SJCRH30 (cell line): ENCODE data around the gene MLIP. TPM values are rescaled to one million over a fixed set of nuclear protein-coding genes. Genes with fewer than 3 reads are reported as not detected.
"Not testable (repeated sequence)": the region's sequence is repeated elsewhere in the genome, so short reads cannot be mapped to it uniquely, and the experiment has no call there.

Experiments
- DNase-seq, 2 experiments: peaks; one replicate each; pipeline ENCODE4 v3.0.0-alpha.2; 2015 to 2020
- H3K27ac ChIP-seq: fragments of 250-450 bp; sonication (Bioruptor Pico); 2 replicates; pipeline ENCODE4 v1.5.1; 2020; ENCODE audit warnings: mild to moderate bottlenecking, moderate library complexity
- H3K27me3 ChIP-seq: fragments of 250-450 bp; sonication (Bioruptor Pico); 2 replicates; pipeline ENCODE4 v1.5.1; 2020; ENCODE audit warnings: mild to moderate bottlenecking, moderate library complexity
- H3K36me3 ChIP-seq: fragments of 250-450 bp; sonication (Bioruptor Pico); 2 replicates; pipeline ENCODE4 v1.5.1; 2020; ENCODE audit warnings: mild to moderate bottlenecking, moderate library complexity
- H3K4me1 ChIP-seq: fragments of 250-450 bp; sonication (Bioruptor Pico); 2 replicates; pipeline ENCODE4 v1.5.1; 2020; ENCODE audit warnings: mild to moderate bottlenecking, moderate library complexity
- H3K4me3 ChIP-seq: fragments of 250-450 bp; sonication (Bioruptor Pico); 2 replicates; pipeline ENCODE4 v1.5.1; 2020; ENCODE audit warnings: mild to moderate bottlenecking, moderate library complexity
- H3K9me3 ChIP-seq: fragments of 250-450 bp; sonication (Bioruptor Pico); replicated peaks from 2 replicates; pipeline ENCODE4 v1.5.1; 2020; ENCODE audit warnings: mild to moderate bottlenecking, moderate library complexity
- total RNA-seq: library from RNA; depleted of rRNA; stranded (reverse); fragments of >200 nt; shearing (Covaris generic); gene quantifications from 2 replicates; pipeline ENCODE4 v1.2.3, GENCODE V29; 2014; rRNA removed

The MLIP gene
- 2.8 TPM in 2 replicates for total RNA-seq

- no peaks in the 10 kb centered on the region for H3K9me3 ChIP-seq
- H3K36me3 ChIP-seq: no peaks in the 10 kb centered on the region
- peak in 1 of 2 experiments; percentile 2 for DNase-seq
- H3K27me3 ChIP-seq: no peaks in the 10 kb centered on the region
- H3K4me3 ChIP-seq: no peak within 1 kb of the TSS
- H3K27ac ChIP-seq: peak within 1 kb of the TSS; percentile 8; the same call in 1 of the 2 replicates
- no peaks in the 10 kb centered on the region for H3K4me1 ChIP-seq
Observed at GRCh38 chr6:54111341-54112045, at the start of gene MLIP. Gene MLIP, plus strand, starts transcription at chr6:54111443. Its CDS starts 37 bp downstream, at chr6:54111480.

GRCh38 chr6:54063228-54063539, 48.1 kb upstream of the MLIP start:
- H3K4me1 ChIP-seq: no peaks in the 10 kb centered on the region

GRCh38 chr6:54068694-54069093, 42.5 kb upstream of the MLIP start:
- Histone ChIP-seq H3K9me3 (no peaks in the 10 kb centered on the region), H3K4me3 (no peak overlapping the region), H3K27me3 (no peaks in the 10 kb centered on the region), H3K27ac (no peak overlapping the region), H3K36me3 (no peaks in the 10 kb centered on the region), H3K4me1 (no peaks in the 10 kb centered on the region; the same call in 1 of the 2 replicates)
- DNase-seq: no peak

More at GRCh38 chr6:54063228-54063539, 48.1 kb upstream of the MLIP start:
- Histone ChIP-seq H3K4me3 (no peak overlapping the region), H3K27ac (no peak overlapping the region), H3K9me3 (no peaks in the 10 kb centered on the region), H3K27me3 (no peaks in the 10 kb centered on the region), H3K36me3 (no peaks in the 10 kb centered on the region)
- no peak for DNase-seq

GRCh38 chr6:54070025-54070424, 41.2 kb upstream of the MLIP start:
- Histone ChIP-seq H3K27me3 (no peaks in the 10 kb centered on the region), H3K27ac (no peak overlapping the region), H3K4me3 (no peak overlapping the region), H3K4me1 (peaks cover 9% of the 10 kb centered on the region), H3K36me3 (no peaks in the 10 kb centered on the region), H3K9me3 (no peaks in the 10 kb centered on the region)
- no peak for DNase-seq

- Histone ChIP-seq H3K4me3 (no peak overlapping the region), H3K27me3 (no peaks in the 10 kb centered on the region), H3K27ac (no peak overlapping the region), H3K4me1 (peaks cover 9% of the 10 kb centered on the region), H3K36me3 (no peaks in the 10 kb centered on the region), H3K9me3 (no peaks in the 10 kb centered on the region)
- no peak for DNase-seq
Observed at GRCh38 chr6:54071821-54072340, 39.4 kb upstream of the MLIP start.

GRCh38 chr6:54072635-54073313, 38.5 kb upstream of the MLIP start:
- Histone ChIP-seq H3K27ac (no peak overlapping the region), H3K27me3 (no peaks in the 10 kb centered on the region), H3K4me3 (no peak overlapping the region), H3K36me3 (no peaks in the 10 kb centered on the region), H3K4me1 (peaks cover 9% of the 10 kb centered on the region), H3K9me3 (no peaks in the 10 kb centered on the region)
- no peak for DNase-seq

GRCh38 chr6:54073487-54073886, 37.8 kb upstream of the MLIP start:
- Histone ChIP-seq H3K27ac (no peak overlapping the region), H3K9me3 (no peaks in the 10 kb centered on the region), H3K27me3 (no peaks in the 10 kb centered on the region), H3K36me3 (no peaks in the 10 kb centered on the region), H3K4me3 (no peak overlapping the region), H3K4me1 (peaks cover 9% of the 10 kb centered on the region)
- DNase-seq: no peak

GRCh38 chr6:54074109-54074508, 37.1 kb upstream of the MLIP start:
- 0 out of 2 replicates have a peak overlapping the region, but pooled peaks have one; percentile 1 for H3K27ac ChIP-seq
- H3K36me3 ChIP-seq: no peaks in the 10 kb centered on the region
- DNase-seq: no peak
- no peaks in the 10 kb centered on the region for H3K27me3 ChIP-seq
- no peaks in the 10 kb centered on the region for H3K9me3 ChIP-seq
- H3K4me3 ChIP-seq: no peak overlapping the region
- H3K4me1 ChIP-seq: peaks cover 9% of the 10 kb centered on the region

- Histone ChIP-seq H3K36me3 (no peaks in the 10 kb centered on the region), H3K4me1 (peaks cover 9% of the 10 kb centered on the region), H3K27ac (0 out of 2 replicates have a peak overlapping the region, but pooled peaks have one; percentile 1), H3K27me3 (no peaks in the 10 kb centered on the region), H3K9me3 (no peaks in the 10 kb centered on the region), H3K4me3 (no peak overlapping the region)
- DNase-seq: peak; percentile 41 to 52
Observed at GRCh38 chr6:54074578-54075195, 36.6 kb upstream of the MLIP start.

GRCh38 chr6:54076159-54076789, 35.0 kb upstream of the MLIP start:
- H3K9me3 ChIP-seq: no peaks in the 10 kb centered on the region
- H3K27ac ChIP-seq: no peak overlapping the region
- DNase-seq: no peak
- H3K4me1 ChIP-seq: peaks cover 9% of the 10 kb centered on the region
- H3K27me3 ChIP-seq: no peaks in the 10 kb centered on the region
- no peaks in the 10 kb centered on the region for H3K36me3 ChIP-seq
- H3K4me3 ChIP-seq: no peak overlapping the region

- not testable (repeated sequence) for H3K27me3 ChIP-seq, H3K9me3 ChIP-seq, H3K4me3 ChIP-seq, DNase-seq, H3K27ac ChIP-seq, H3K36me3 ChIP-seq
- H3K4me1 ChIP-seq: peaks cover 25% of the 10 kb centered on the region
Observed at GRCh38 chr6:54081499-54081898, 29.7 kb upstream of the MLIP start.

- peaks cover 25% of the 10 kb centered on the region for H3K4me1 ChIP-seq
- H3K4me3 ChIP-seq: no peak overlapping the region
- DNase-seq: no peak
- H3K27ac ChIP-seq: no peak overlapping the region
- no peaks in the 10 kb centered on the region for H3K27me3 ChIP-seq
- no peaks in the 10 kb centered on the region for H3K9me3 ChIP-seq
- H3K36me3 ChIP-seq: no peaks in the 10 kb centered on the region
Observed at GRCh38 chr6:54083287-54083686, 28.0 kb upstream of the MLIP start.

GRCh38 chr6:54084231-54084630, 27.0 kb upstream of the MLIP start:
- Histone ChIP-seq H3K27ac (no peak overlapping the region), H3K36me3 (no peaks in the 10 kb centered on the region), H3K4me1 (peaks cover 25% of the 10 kb centered on the region), H3K4me3 (no peak overlapping the region), H3K9me3 (no peaks in the 10 kb centered on the region), H3K27me3 (no peaks in the 10 kb centered on the region)
- no peak for DNase-seq

- Histone ChIP-seq H3K27ac (no peak overlapping the region; the same call in 1 of the 2 replicates), H3K9me3 (no peaks in the 10 kb centered on the region), H3K36me3 (no peaks in the 10 kb centered on the region), H3K4me1 (peaks cover 25% of the 10 kb centered on the region), H3K4me3 (no peak overlapping the region), H3K27me3 (no peaks in the 10 kb centered on the region)
- no peak for DNase-seq
Observed at GRCh38 chr6:54085047-54085446, 26.2 kb upstream of the MLIP start.

GRCh38 chr6:54085541-54085940, 25.7 kb upstream of the MLIP start:
- H3K9me3 ChIP-seq: no peaks in the 10 kb centered on the region
- H3K27me3 ChIP-seq: no peaks in the 10 kb centered on the region
- H3K36me3 ChIP-seq: no peaks in the 10 kb centered on the region
- peak; percentile 28 to 56 for DNase-seq
- H3K4me3 ChIP-seq: no peak overlapping the region
- peaks cover 25% of the 10 kb centered on the region for H3K4me1 ChIP-seq
- peak overlapping the region; percentile 21; the same call in 1 of the 2 replicates for H3K27ac ChIP-seq
